ENCODE data around the gene ENDOV. TPM values are rescaled to one million over a fixed set of nuclear protein-coding genes. Genes with fewer than 3 reads are reported as not detected.

Gene ENDOV
- total RNA-seq, 2 donors from 2014 or later = 19.1 to 25.3 TPM

- no peak overlapping the region for H3K27ac ChIP-seq
- DNase-seq = no peak
- H3K4me3 ChIP-seq = no peak overlapping the region
- no peak overlapping the region for H3K9ac ChIP-seq (ENCODE audit: low read depth in 2 of 2, low read length in 2 of 2)
- no peaks in the 10 kb centered on the region for H3K36me3 ChIP-seq
- H3K27me3 ChIP-seq = no peaks in the 10 kb centered on the region
- H3K4me1 ChIP-seq = no peaks in the 10 kb centered on the region
- no peak for TF ChIP-seq CTCF (IDR thresholded peaks at IDR 0.05)
- no peaks in the 10 kb centered on the region for H3K9me3 ChIP-seq
- intact Hi-C loops (cut with DNase I) = no loop called here
Observed at GRCh38 chr17:80461528-80462160, 46.7 kb downstream of the ENDOV start.

GRCh38 chr17:80463784-80464400 is 48.9 kb downstream of the ENDOV start:
- Histone ChIP-seq H3K27ac (no peak overlapping the region), H3K36me3 (no peaks in the 10 kb centered on the region), H3K27me3 (peaks cover 13% of the 10 kb centered on the region), H3K9me3 (no peaks in the 10 kb centered on the region), H3K4me1 (no peaks in the 10 kb centered on the region), H3K9ac (ENCODE audit: low read depth in 2 of 2, low read length in 2 of 2) (no peak overlapping the region), H3K4me3 (no peak overlapping the region)
- no peak for DNase-seq
- intact Hi-C loops (cut with DNase I) = no loop called here
- TF ChIP-seq CTCF (IDR thresholded peaks at IDR 0.05) = no peak

GRCh38 chr17:80464486-80464885 is 49.5 kb downstream of the ENDOV start:
- peaks cover 15% of the 10 kb centered on the region for H3K27me3 ChIP-seq
- H3K9me3 ChIP-seq = no peaks in the 10 kb centered on the region
- H3K36me3 ChIP-seq = no peaks in the 10 kb centered on the region
- H3K27ac ChIP-seq = no peak overlapping the region
- H3K4me3 ChIP-seq = no peak overlapping the region
- TF ChIP-seq CTCF (IDR thresholded peaks at IDR 0.05) = no peak
- no peak for DNase-seq
- no peak overlapping the region for H3K9ac ChIP-seq (ENCODE audit: low read depth in 2 of 2, low read length in 2 of 2)
- H3K4me1 ChIP-seq = no peaks in the 10 kb centered on the region
- intact Hi-C loops (cut with DNase I) = no loop called here

GRCh38 chr17:80465327-80465974 is 50.5 kb downstream of the ENDOV start:
- Histone ChIP-seq H3K27ac (no peak overlapping the region), H3K4me3 (no peak overlapping the region), H3K27me3 (peaks cover 19% of the 10 kb centered on the region), H3K9me3 (no peaks in the 10 kb centered on the region), H3K9ac (ENCODE audit: low read depth in 2 of 2, low read length in 2 of 2) (no peak overlapping the region), H3K36me3 (no peaks in the 10 kb centered on the region), H3K4me1 (no peaks in the 10 kb centered on the region)
- TF ChIP-seq CTCF (IDR thresholded peaks at IDR 0.05) = no peak
- intact Hi-C loops (cut with DNase I) = no loop called here
- DNase-seq = no peak

- no peak for TF ChIP-seq CTCF (IDR thresholded peaks at IDR 0.05)
- Histone ChIP-seq H3K9ac (ENCODE audit: low read depth in 2 of 2, low read length in 2 of 2) (no peak overlapping the region), H3K9me3 (no peaks in the 10 kb centered on the region), H3K27ac (no peak overlapping the region), H3K4me3 (no peak overlapping the region), H3K27me3 (peaks cover 19% of the 10 kb centered on the region), H3K36me3 (no peaks in the 10 kb centered on the region), H3K4me1 (no peaks in the 10 kb centered on the region)
- intact Hi-C loops (cut with DNase I) = no loop called here
- DNase-seq = no peak
Observed at GRCh38 chr17:80466188-80466705, 51.3 kb downstream of the ENDOV start.

Measured in colonic mucosa (tissue), 4 donors.